ENCODE measurements around the gene ABLIM1. TPM values are rescaled to one million over a fixed set of nuclear protein-coding genes. Genes with fewer than 3 reads are reported as not detected.

The ABLIM1 gene
- polyA plus RNA-seq, 1 donor from 2014 or later: 10.1 TPM

DNA sequence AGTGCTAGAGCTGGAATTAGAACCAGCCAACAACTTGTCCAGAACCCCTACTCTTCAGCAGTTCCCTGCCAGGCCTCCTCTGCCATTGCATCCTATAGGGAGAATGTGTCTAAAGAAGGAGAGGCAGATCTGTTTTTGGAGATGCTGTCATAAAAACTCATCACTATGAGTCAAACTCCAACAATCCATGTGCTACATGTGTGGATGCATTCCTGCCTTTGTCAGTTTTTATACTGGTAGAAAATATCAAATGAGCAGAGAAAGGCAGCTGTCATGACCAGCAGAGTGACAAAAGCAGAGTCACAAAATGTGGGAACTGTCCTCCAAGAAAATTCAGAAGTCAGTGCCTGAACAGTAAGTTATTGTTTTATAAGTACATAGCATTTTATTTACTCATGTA is 93.0 kb downstream of the ABLIM1 start:
- H4K20me1 ChIP-seq (ENCODE audit: insufficient read depth): no peaks in the 10 kb centered on the region
- H3K9me2 ChIP-seq (ENCODE audit: insufficient read depth, low read length): no peaks in the 10 kb centered on the region
- H3F3A ChIP-seq (ENCODE audit: insufficient read depth, low read length, poor library complexity, severe bottlenecking): no peaks in the 10 kb centered on the region
- no peak overlapping the region for H2AFZ ChIP-seq (ENCODE audit: low read depth, low read length)
- no peaks in the 10 kb centered on the region for H3K36me3 ChIP-seq (ENCODE audit: insufficient read depth, low read length)
- no peak for TF ChIP-seq EZH2 (IDR thresholded peaks at IDR 0.05; ENCODE audit: borderline replicate concordance, insufficient read depth, low read length, poor library complexity, severe bottlenecking)
- TF ChIP-seq, protein P1, sequence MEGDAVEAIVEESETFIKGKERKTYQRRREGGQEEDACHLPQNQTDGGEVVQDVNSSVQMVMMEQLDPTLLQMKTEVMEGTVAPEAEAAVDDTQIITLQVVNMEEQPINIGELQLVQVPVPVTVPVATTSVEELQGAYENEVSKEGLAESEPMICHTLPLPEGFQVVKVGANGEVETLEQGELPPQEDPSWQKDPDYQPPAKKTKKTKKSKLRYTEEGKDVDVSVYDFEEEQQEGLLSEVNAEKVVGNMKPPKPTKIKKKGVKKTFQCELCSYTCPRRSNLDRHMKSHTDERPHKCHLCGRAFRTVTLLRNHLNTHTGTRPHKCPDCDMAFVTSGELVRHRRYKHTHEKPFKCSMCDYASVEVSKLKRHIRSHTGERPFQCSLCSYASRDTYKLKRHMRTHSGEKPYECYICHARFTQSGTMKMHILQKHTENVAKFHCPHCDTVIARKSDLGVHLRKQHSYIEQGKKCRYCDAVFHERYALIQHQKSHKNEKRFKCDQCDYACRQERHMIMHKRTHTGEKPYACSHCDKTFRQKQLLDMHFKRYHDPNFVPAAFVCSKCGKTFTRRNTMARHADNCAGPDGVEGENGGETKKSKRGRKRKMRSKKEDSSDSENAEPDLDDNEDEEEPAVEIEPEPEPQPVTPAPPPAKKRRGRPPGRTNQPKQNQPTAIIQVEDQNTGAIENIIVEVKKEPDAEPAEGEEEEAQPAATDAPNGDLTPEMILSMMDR (IDR thresholded peaks at IDR 0.05; ENCODE audit: poor library complexity, severe bottlenecking): no peak
- TF ChIP-seq MXI1 (conservative IDR thresholded peaks at IDR 0.05; ENCODE audit: poor library complexity, severe bottlenecking): no peak
- TF ChIP-seq, protein P2, sequence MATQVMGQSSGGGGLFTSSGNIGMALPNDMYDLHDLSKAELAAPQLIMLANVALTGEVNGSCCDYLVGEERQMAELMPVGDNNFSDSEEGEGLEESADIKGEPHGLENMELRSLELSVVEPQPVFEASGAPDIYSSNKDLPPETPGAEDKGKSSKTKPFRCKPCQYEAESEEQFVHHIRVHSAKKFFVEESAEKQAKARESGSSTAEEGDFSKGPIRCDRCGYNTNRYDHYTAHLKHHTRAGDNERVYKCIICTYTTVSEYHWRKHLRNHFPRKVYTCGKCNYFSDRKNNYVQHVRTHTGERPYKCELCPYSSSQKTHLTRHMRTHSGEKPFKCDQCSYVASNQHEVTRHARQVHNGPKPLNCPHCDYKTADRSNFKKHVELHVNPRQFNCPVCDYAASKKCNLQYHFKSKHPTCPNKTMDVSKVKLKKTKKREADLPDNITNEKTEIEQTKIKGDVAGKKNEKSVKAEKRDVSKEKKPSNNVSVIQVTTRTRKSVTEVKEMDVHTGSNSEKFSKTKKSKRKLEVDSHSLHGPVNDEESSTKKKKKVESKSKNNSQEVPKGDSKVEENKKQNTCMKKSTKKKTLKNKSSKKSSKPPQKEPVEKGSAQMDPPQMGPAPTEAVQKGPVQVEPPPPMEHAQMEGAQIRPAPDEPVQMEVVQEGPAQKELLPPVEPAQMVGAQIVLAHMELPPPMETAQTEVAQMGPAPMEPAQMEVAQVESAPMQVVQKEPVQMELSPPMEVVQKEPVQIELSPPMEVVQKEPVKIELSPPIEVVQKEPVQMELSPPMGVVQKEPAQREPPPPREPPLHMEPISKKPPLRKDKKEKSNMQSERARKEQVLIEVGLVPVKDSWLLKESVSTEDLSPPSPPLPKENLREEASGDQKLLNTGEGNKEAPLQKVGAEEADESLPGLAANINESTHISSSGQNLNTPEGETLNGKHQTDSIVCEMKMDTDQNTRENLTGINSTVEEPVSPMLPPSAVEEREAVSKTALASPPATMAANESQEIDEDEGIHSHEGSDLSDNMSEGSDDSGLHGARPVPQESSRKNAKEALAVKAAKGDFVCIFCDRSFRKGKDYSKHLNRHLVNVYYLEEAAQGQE (IDR thresholded peaks at IDR 0.05; ENCODE audit: borderline replicate concordance): no peak
- no peak for TF ChIP-seq TAF1 (IDR thresholded peaks at IDR 0.05; ENCODE audit: low read depth)
- no peak for TF ChIP-seq SMC3 (conservative IDR thresholded peaks at IDR 0.05; ENCODE audit: poor library complexity)
- no peak for TF ChIP-seq EP300 (conservative IDR thresholded peaks at IDR 0.05; ENCODE audit: poor library complexity, severe bottlenecking)
- no peak for TF ChIP-seq POLR2AphosphoS5 (IDR thresholded peaks at IDR 0.05)
- no peak for TF ChIP-seq RAD21 (conservative IDR thresholded peaks at IDR 0.05)
- H3K9me3 ChIP-seq (ENCODE audit: low read length): no peaks in the 10 kb centered on the region
- H3K79me2 ChIP-seq (replicated peaks; ENCODE audit: insufficient read depth, low read length): no peaks in the 10 kb centered on the region
- H3K27ac ChIP-seq (ENCODE audit: low read length): no peak overlapping the region
- no peak overlapping the region for H3K4me3 ChIP-seq (ENCODE audit: low read length)
- H3K27me3 ChIP-seq (ENCODE audit: insufficient read depth, low read depth, low read length): no peaks in the 10 kb centered on the region
- H3K9ac ChIP-seq (ENCODE audit: low read length): no peak overlapping the region
- H3K4me2 ChIP-seq (ENCODE audit: low read length): no peak overlapping the region

- H3K9ac ChIP-seq (ENCODE audit: low read length): no peak overlapping the region
- H4K20me1 ChIP-seq (ENCODE audit: insufficient read depth): no peaks in the 10 kb centered on the region
- H3K27ac ChIP-seq (ENCODE audit: low read length): no peak overlapping the region
- H3K9me2 ChIP-seq (ENCODE audit: insufficient read depth, low read length): no peaks in the 10 kb centered on the region
- H3K4me3 ChIP-seq (ENCODE audit: low read length): no peak overlapping the region
- H3K4me2 ChIP-seq (ENCODE audit: low read length): no peak overlapping the region
- no peaks in the 10 kb centered on the region for H3K36me3 ChIP-seq (ENCODE audit: insufficient read depth, low read length)
- H2AFZ ChIP-seq (ENCODE audit: low read depth, low read length): no peak overlapping the region
- no peaks in the 10 kb centered on the region for H3K79me2 ChIP-seq (replicated peaks; ENCODE audit: insufficient read depth, low read length)
- H3K9me3 ChIP-seq (ENCODE audit: low read length): no peaks in the 10 kb centered on the region
- H3K27me3 ChIP-seq (ENCODE audit: insufficient read depth, low read depth, low read length): no peaks in the 10 kb centered on the region
- TF ChIP-seq SMC3 (conservative IDR thresholded peaks at IDR 0.05; ENCODE audit: poor library complexity) (no peak), TAF1 (IDR thresholded peaks at IDR 0.05; ENCODE audit: low read depth) (no peak), MXI1 (conservative IDR thresholded peaks at IDR 0.05; ENCODE audit: poor library complexity, severe bottlenecking) (no peak), RAD21 (conservative IDR thresholded peaks at IDR 0.05) (no peak), EP300 (conservative IDR thresholded peaks at IDR 0.05; ENCODE audit: poor library complexity, severe bottlenecking) (no peak), POLR2AphosphoS5 (IDR thresholded peaks at IDR 0.05) (no peak), EZH2 (IDR thresholded peaks at IDR 0.05; ENCODE audit: borderline replicate concordance, insufficient read depth, low read length, poor library complexity, severe bottlenecking) (no peak)
- TF ChIP-seq, protein P1 (IDR thresholded peaks at IDR 0.05; ENCODE audit: poor library complexity, severe bottlenecking): no peak
- TF ChIP-seq, protein P2 (IDR thresholded peaks at IDR 0.05; ENCODE audit: borderline replicate concordance): no peak
- no peaks in the 10 kb centered on the region for H3F3A ChIP-seq (ENCODE audit: insufficient read depth, low read length, poor library complexity, severe bottlenecking)
Observed at GRCh38 chr10:114561008-114561523, 97.0 kb downstream of the ABLIM1 start.
